Lower lobe of right lung (tissue), 2 donors: Measurements from ENCODE around the gene SEMA3F. TPM values are rescaled to one million over a fixed set of nuclear protein-coding genes. Genes with fewer than 3 reads are reported as not detected.

Experiments used
- ATAC-seq, 2 donors: fragments of 200-7000 bp; cut with Tn5 transposase; one replicate each; pipeline ENCODE4 v1.9.1; 2020 to 2022; ENCODE audit warnings: mild to moderate bottlenecking in 2 of 2, moderate library complexity in 2 of 2
- DNase-seq: peaks from one replicate; pipeline ENCODE4 v3.0.0-alpha.2; 2020
- H3K27ac ChIP-seq: fragments of 200-600 bp; one replicate; pipeline ENCODE4 v1.8.0; 2022
- H3K27me3 ChIP-seq: fragments of 200-600 bp; one replicate; pipeline ENCODE4 v1.8.0; 2022; ENCODE audit warnings: low read depth
- H3K36me3 ChIP-seq: fragments of 200-600 bp; one replicate; pipeline ENCODE4 v1.8.0; 2022; ENCODE audit warnings: mild to moderate bottlenecking
- H3K4me1 ChIP-seq: fragments of 200-600 bp; one replicate; pipeline ENCODE4 v1.8.0; 2022
- H3K4me3 ChIP-seq: fragments of 200-600 bp; one replicate; pipeline ENCODE4 v1.8.0; 2022; ENCODE audit warnings: mild to moderate bottlenecking
- H3K9me3 ChIP-seq: fragments of 200-600 bp; one replicate; pipeline ENCODE4 v1.8.0; 2022
- intact Hi-C: fragments of 100-400 bp; cut with DNase I; formaldehyde crosslinking; loops from one replicate; pipeline ENCODE4 v1.11.0; 2022
- total RNA-seq: library from RNA; stranded (reverse); fragmentation: NEBNext Ultra II Directional; extraction: Animal tissue kit (Norgen Biotek cat#: 25700); gene quantifications from one replicate; pipeline ENCODE4 v1.2.1, GENCODE V29; 2021
- TF ChIP-seq, protein P1 (sequence below): fragments of 200-600 bp; IDR thresholded peaks from one replicate; pipeline ENCODE4 v1.8.0; 2022; ENCODE audit warnings: antibody characterized with exemption, mild to moderate bottlenecking
- donor health status: DM: no; HTN: yes; CAD: no; lungs with severe emphysema.

Gene SEMA3F
- total RNA-seq, 1 donor from 2014 or later, result 44.7 TPM

DNA sequence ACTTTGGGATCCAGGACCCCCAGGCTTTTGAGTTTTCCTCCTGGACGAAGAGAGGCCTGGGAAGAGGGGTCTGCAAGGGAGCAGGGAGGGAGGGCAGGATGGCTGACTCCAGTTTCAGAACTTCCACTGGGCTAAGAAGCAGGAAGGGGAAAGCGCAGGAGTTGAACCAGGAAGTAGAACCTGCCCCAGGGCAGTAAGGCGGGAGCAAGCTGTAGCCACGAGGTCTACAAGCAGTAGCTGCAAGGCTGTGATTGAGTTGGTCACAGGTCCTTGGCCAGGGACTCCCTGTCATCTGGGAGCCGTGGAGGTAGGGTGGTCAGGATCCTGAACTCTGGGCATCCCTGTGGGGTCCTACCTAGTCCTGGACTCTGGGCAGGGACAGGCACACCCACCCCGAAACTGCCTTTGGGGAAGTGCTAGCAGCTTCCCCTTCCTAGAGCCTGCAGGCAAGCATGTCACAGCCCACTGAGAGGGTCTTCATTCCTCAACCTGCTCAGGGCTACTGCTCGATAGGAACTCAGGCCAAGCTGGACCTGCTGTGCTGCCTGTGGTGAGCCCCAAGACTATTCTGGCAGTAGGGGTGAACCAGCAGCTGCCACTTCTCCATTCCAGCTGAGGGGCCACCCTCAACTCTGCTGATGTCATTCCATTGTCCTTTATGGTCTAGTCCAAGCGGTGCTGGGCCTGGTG lies 75.1 kb downstream of the SEMA3F start:
- H3K9me3 ChIP-seq, result no peaks in the 10 kb centered on the region
- DNase-seq (peak; percentile 55), ATAC-seq (no peak)
- H3K27ac ChIP-seq, result peak overlapping the region; percentile 58
- no peaks in the 10 kb centered on the region for H3K36me3 ChIP-seq
- peak overlapping the region; percentile 21 for H3K4me3 ChIP-seq
- peaks cover 40% of the 10 kb centered on the region for H3K4me1 ChIP-seq
- TF ChIP-seq, protein P1, sequence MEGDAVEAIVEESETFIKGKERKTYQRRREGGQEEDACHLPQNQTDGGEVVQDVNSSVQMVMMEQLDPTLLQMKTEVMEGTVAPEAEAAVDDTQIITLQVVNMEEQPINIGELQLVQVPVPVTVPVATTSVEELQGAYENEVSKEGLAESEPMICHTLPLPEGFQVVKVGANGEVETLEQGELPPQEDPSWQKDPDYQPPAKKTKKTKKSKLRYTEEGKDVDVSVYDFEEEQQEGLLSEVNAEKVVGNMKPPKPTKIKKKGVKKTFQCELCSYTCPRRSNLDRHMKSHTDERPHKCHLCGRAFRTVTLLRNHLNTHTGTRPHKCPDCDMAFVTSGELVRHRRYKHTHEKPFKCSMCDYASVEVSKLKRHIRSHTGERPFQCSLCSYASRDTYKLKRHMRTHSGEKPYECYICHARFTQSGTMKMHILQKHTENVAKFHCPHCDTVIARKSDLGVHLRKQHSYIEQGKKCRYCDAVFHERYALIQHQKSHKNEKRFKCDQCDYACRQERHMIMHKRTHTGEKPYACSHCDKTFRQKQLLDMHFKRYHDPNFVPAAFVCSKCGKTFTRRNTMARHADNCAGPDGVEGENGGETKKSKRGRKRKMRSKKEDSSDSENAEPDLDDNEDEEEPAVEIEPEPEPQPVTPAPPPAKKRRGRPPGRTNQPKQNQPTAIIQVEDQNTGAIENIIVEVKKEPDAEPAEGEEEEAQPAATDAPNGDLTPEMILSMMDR, result no peak
- intact Hi-C loops, result no loop called here
- no peaks in the 10 kb centered on the region for H3K27me3 ChIP-seq

DNA sequence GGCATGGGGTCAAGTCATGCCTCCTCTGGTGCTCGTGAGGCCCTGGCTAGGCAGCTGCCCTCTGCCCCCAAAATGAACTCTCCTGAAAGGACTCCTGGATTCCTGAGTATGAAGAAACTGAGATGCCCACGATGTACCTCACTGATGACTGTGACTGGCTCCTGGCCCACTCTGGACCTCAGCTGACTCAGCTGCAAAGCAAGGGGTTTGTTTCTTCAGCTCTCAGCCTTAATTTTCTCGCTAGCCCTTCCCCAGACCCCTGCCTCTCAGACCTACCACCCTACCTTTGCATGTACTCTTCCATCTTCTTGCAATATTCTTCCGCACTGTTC lies 75.6 kb downstream of the SEMA3F start:
- Histone ChIP-seq H3K9me3 (no peaks in the 10 kb centered on the region), H3K4me1 (peaks cover 42% of the 10 kb centered on the region), H3K36me3 (no peaks in the 10 kb centered on the region), H3K27me3 (no peaks in the 10 kb centered on the region), H3K27ac (peak overlapping the region; percentile 58), H3K4me3 (peak overlapping the region; percentile 21)
- intact Hi-C loops, result no loop called here
- DNase-seq, result no peak
- TF ChIP-seq, protein P1, result no peak
- ATAC-seq, result no peak

DNA sequence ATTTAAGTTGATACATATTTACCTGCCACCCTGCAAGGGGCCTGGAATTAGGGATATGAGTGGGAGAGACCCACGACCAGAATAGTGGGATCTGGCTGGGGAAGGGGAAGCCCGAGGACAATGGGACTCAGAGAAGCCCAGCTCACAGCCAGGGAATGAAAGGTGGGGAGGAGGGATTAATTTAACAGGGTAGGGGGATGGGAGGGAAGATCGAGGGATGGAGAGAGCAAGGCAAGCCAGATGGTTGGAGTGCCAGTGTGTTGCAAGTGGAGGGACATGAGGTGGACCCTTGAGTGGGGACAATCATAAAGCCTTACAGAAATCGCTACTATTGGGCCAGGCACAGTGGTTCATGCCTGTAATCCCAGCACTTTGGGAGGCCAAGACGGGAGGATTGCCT lies 76.5 kb downstream of the SEMA3F start:
- no peaks in the 10 kb centered on the region for H3K9me3 ChIP-seq
- TF ChIP-seq, protein P1, result no peak
- H3K36me3 ChIP-seq, result no peaks in the 10 kb centered on the region
- no peaks in the 10 kb centered on the region for H3K27me3 ChIP-seq
- H3K4me3 ChIP-seq, result no peak overlapping the region
- H3K4me1 ChIP-seq, result peaks cover 34% of the 10 kb centered on the region
- DNase-seq, result no peak
- H3K27ac ChIP-seq, result no peak overlapping the region
- no peak for ATAC-seq
- intact Hi-C loops, result no loop called here

DNA sequence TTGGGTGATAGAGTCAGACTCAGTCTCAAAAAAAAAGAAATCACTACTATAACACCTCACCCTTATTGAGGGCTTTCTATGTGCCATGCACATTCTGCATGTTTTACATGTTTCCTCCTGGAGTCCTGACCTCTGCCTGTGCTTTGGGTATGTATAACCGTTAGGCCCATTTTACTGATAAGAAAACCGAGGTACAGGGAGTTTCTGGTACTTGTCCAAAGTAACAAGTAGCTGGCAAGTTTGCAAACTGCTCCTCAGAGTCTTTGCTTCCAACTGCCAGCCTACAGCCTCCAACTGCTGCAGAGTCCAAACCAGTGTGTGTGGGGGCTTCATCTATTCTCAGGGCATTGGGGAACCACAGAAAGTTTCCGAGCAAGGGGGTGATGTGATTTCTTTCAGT lies 77.2 kb downstream of the SEMA3F start:
- DNase-seq, result no peak
- H3K9me3 ChIP-seq, result no peaks in the 10 kb centered on the region
- no peak overlapping the region for H3K27ac ChIP-seq
- H3K4me1 ChIP-seq, result peaks cover 29% of the 10 kb centered on the region
- no peak for ATAC-seq
- H3K36me3 ChIP-seq, result no peaks in the 10 kb centered on the region
- intact Hi-C loops, result no loop called here
- no peaks in the 10 kb centered on the region for H3K27me3 ChIP-seq
- TF ChIP-seq, protein P1, result no peak
- no peak overlapping the region for H3K4me3 ChIP-seq

DNA sequence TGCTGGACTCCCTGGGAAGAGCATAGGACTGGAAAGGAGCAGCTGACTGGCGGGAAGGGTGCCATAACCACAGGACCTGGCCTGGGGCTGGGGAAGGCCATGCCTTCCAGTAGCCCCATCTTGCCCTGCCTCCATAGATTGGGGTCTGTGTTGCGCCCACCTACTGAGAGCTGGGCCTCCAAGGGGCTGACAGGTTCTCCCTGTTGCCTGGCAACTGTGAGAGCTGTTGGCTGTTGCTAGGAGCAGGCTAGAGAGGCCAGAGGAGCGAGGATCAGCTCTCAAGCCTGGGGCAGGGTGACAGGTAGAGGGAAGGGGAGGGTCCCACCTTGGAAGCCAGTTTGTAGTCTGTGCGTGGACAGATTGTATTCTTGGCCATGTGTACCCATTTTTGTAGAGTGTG lies 78.1 kb downstream of the SEMA3F start:
- Histone ChIP-seq H3K27me3 (no peaks in the 10 kb centered on the region), H3K27ac (no peak overlapping the region), H3K36me3 (no peaks in the 10 kb centered on the region), H3K9me3 (no peaks in the 10 kb centered on the region), H3K4me3 (no peak overlapping the region), H3K4me1 (peaks cover 25% of the 10 kb centered on the region)
- TF ChIP-seq, protein P1, result no peak
- ATAC-seq (no peak), DNase-seq (no peak)
- intact Hi-C loops, result no loop called here
